Activated naive CD8-positive, alpha-beta T cell treated with anti-CD3 and anti-CD28 coated beads, Interleukin-2, amount 10 ng/mL, durations not matched to agents 7 days and 5 days (primary cell): ENCODE measurements around the gene GYS1. TPM values are rescaled to one million over a fixed set of nuclear protein-coding genes. Genes with fewer than 3 reads are reported as not detected.

Experiments used
- ATAC-seq: fragments of 150-1000 bp; cut with Tn5 transposase; one replicate; pipeline ENCODE4 v1.10.0; 2021; ENCODE audit warnings: low read depth, moderate library complexity
- POLR2A ChIA-PET: fragments of 350-600 bp; sonication (Branson Sonifier 250); formaldehyde crosslinking; loops from one replicate; lab custom pipeline; 2021; ENCODE audit warnings: antibody characterized with exemption; lab: Charles Lee
- DNase-seq: peaks from one replicate; pipeline ENCODE4 v3.0.0; 2021
- H3K27ac Mint-ChIP-seq: one replicate; pipeline ENCODE4 v1.8.0; 2022; ENCODE audit warnings: mild to moderate bottlenecking, mixed read lengths
- H3K27me3 Mint-ChIP-seq: one replicate; pipeline ENCODE4 v1.8.0; 2022; ENCODE audit warnings: mild to moderate bottlenecking, moderate library complexity, mixed read lengths
- H3K36me3 Mint-ChIP-seq: one replicate; pipeline ENCODE4 v1.8.0; 2021; ENCODE audit warnings: mild to moderate bottlenecking, mixed read lengths
- H3K4me1 Mint-ChIP-seq: one replicate; pipeline ENCODE4 v1.8.0; 2021; ENCODE audit warnings: mixed read lengths
- H3K4me3 Mint-ChIP-seq: one replicate; pipeline ENCODE4 v1.8.0; 2022; ENCODE audit warnings: mild to moderate bottlenecking, moderate library complexity, mixed read lengths
- H3K9me3 Mint-ChIP-seq: one replicate; pipeline ENCODE4 v1.8.0; 2021; ENCODE audit warnings: mixed read lengths
- total RNA-seq, 2 experiments: library from RNA; stranded (reverse); gene quantifications; one replicate each; pipeline ENCODE4 v1.2.3, GENCODE V29; 2021

The GYS1 gene
- total RNA-seq, 2 experiments from 2014 or later, result 58.0 to 63.1 TPM

- DNase-seq (no peak), ATAC-seq (no peak)
- Mint-ChIP-seq H3K36me3 (peaks cover 34% of the 10 kb centered on the region), H3K4me1 (peaks cover 53% of the 10 kb centered on the region), H3K9me3 (no peaks in the 10 kb centered on the region), H3K27me3 (no peaks in the 10 kb centered on the region), H3K27ac (peak overlapping the region; percentile 92), H3K4me3 (peak overlapping the region; percentile 87)
- POLR2A ChIA-PET, result interaction anchor here (0.7 to 1.5 kb wide), 8 partner anchors 8 to 115 kb away, joined by 3 to 9 read pairs (median 6); partner anchors contain the start of genes GYS1, NUCB1, PPP1R15A and RUVBL2
These were observed 30.3 kb downstream of the GYS1 start for GRCh38 chr19:48962849-48963165.

DNA sequence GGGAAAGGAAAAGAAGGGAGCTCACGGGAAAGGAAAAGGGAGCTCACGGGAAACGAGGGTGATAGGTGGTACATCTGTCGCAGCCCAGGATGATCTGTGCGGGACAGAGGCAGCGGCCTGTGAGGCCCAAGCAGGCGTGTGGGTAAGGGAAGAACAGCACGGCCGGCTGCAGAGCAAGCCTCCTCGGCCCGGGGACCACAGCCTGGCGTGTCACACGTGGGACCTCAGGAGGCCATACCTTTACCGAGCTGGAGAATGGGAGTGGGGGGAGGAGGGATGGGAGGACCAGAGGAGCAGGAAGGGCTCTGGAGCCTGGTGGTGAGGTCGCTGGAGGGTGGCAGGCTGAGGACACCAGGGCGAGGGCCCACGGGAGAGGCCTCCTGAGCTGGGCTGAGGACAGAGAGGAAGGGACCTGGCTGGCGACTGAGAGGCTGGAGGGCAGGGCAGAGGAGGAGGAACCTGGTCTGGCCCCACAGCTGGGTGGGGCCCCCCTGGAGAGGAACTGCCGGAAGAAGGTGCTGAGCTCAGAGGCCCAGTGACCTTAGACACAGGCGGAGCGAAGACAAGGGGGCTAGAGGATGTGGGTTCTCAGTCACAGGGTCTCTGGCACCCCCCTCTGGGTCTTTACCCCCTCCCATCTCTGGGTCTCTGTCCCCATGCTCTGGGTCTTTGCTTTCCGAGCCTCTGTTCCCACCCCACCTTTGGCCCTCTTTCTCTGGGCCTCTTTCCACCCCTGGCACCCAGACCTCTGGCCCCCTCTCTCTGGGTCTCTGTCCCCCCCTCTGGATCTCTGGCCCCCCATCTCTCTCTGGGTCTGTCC is 30.9 kb downstream of the GYS1 start:
- Mint-ChIP-seq H3K9me3 (no peaks in the 10 kb centered on the region), H3K4me3 (peak overlapping the region; percentile 87), H3K4me1 (peaks cover 57% of the 10 kb centered on the region), H3K36me3 (peaks cover 38% of the 10 kb centered on the region), H3K27ac (peak overlapping the region; percentile 92), H3K27me3 (no peaks in the 10 kb centered on the region)
- DNase-seq, result peak; percentile 71
- ATAC-seq, result peak; percentile 44
- POLR2A ChIA-PET, result interaction anchor here (0.6 to 1.5 kb wide), 10 partner anchors 9 to 343 kb away, joined by 3 to 9 read pairs (median 6); partner anchors contain the start of genes GYS1, NUCB1, PPP1R15A and RPL18

GRCh38 chr19:48961673-48962028 is 31.5 kb downstream of the GYS1 start:
- Mint-ChIP-seq H3K36me3 (peaks cover 38% of the 10 kb centered on the region), H3K9me3 (no peaks in the 10 kb centered on the region)
- POLR2A ChIA-PET, result interaction anchor here (1.1 to 2.0 kb wide), 7 partner anchors 8 to 343 kb away, joined by 3 to 15 read pairs (median 7); partner anchors contain the start of genes GYS1, NUCB1, PPP1R15A and RPL18

DNA sequence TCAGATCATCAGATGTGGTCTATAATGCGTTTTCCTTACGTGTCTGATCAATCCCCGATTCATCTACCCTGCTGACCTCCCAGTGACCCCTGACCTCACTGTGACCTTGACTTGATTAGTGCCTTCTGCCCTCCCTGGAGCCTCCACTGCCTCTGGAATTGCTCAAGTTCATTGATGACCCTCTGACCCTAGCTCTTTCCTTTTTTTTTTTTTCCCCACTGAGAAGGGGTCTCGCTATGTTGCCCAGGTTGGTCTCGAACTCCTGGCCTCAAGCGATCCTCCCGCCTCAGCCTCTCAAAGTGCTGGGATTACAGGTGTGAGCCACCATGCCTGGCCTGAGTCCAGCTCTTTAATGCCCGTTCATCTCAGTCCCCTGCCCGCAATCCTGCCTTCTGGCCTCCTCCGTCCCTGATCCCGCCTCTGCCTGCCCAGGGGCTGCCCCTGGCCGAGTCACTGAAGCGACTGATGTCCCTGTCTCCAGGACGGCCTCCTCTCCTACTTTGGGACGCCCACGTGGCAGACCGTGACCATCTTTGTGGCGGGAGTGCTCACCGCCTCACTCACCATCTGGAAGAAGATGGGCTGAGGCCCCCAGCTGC is 32.0 kb downstream of the GYS1 start:
- Mint-ChIP-seq H3K27ac (peak overlapping the region; percentile 77), H3K4me1 (peaks cover 56% of the 10 kb centered on the region), H3K4me3 (peak overlapping the region; percentile 47), H3K9me3 (no peaks in the 10 kb centered on the region), H3K36me3 (peaks cover 36% of the 10 kb centered on the region), H3K27me3 (no peaks in the 10 kb centered on the region)
- ATAC-seq (no peak), DNase-seq (no peak)
- POLR2A ChIA-PET, result interaction anchor here (1.1 to 2.6 kb wide), 6 partner anchors 10 to 342 kb away, joined by 3 to 16 read pairs (median 8); partner anchors contain the start of genes GYS1, NUCB1, PPP1R15A and RPL18

More at GRCh38 chr19:48961673-48962028, 31.5 kb downstream of the GYS1 start:
- Mint-ChIP-seq H3K4me1 (peaks cover 58% of the 10 kb centered on the region), H3K27me3 (no peaks in the 10 kb centered on the region), H3K4me3 (peak overlapping the region; percentile 87), H3K27ac (peak overlapping the region; percentile 92)
- DNase-seq (no peak), ATAC-seq (no peak)

DNA sequence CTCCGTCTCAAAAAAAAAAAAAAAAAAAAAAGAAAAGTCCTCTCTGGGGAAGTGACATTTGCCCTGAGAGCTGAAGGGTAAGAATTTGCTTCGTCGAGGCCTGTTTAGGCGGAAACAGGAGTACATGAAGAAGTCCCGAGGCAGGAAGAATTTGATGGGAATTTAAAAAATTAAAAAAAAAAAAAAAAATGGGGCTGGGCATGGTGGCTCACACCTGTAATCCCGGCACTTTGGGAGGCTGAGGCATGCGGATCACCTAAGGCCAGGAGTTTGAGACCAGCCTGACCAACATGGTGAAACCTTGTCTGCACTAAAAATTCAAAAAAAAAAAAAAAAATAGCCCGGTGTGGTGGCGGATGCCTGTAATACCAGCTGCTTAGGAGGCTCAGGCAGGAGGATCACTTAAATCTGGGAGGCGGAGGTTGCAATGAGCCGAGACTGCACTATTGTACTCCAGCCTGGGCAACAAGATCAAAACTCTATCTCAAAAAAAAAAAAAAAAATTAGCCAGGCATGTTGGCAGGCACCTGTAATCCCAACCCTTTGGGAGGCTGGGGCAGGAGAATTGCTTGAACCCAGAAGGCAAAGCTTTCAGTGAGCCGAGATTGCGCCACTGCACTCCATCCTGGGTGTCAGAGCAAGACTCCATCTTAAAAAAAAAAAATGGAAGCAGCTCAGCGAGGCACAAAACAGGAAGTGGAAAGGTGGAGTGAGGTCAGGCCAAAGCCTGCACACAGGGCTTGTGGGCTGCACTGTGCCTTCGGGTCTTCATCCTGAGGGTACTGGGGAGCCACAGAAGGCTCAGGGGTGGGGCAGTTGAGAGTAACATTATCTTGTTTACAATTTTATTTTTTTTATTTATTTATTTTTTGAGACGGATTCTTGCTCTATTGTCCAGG is 33.5 kb downstream of the GYS1 start:
- Mint-ChIP-seq H3K36me3 (peaks cover 41% of the 10 kb centered on the region), H3K27me3 (no peaks in the 10 kb centered on the region), H3K9me3 (no peaks in the 10 kb centered on the region), H3K27ac (peak overlapping the region; percentile 75), H3K4me1 (peaks cover 56% of the 10 kb centered on the region), H3K4me3 (peak overlapping the region; percentile 53)
- POLR2A ChIA-PET, result interaction anchor here (0.5 to 2.6 kb wide), 11 partner anchors 10 to 487 kb away, joined by 3 to 16 read pairs (median 5); partner anchors contain the start of genes GYS1, NUCB1, PPP1R15A and RUVBL2
- DNase-seq (no peak), ATAC-seq (peak; percentile 13)

- H3K27me3 Mint-ChIP-seq, result no peaks in the 10 kb centered on the region
- peaks cover 46% of the 10 kb centered on the region for H3K4me1 Mint-ChIP-seq
- H3K9me3 Mint-ChIP-seq, result no peaks in the 10 kb centered on the region
- H3K27ac Mint-ChIP-seq, result peak overlapping the region; percentile 73
- H3K36me3 Mint-ChIP-seq, result peaks cover 41% of the 10 kb centered on the region
- H3K4me3 Mint-ChIP-seq, result no peak overlapping the region
- DNase-seq, result no peak
- ATAC-seq, result no peak
- POLR2A ChIA-PET, result interaction anchor here (1.0 kb wide), 1 partner anchor 85 kb away, joined by 3 read pairs; no protein-coding TSS in a partner anchor
These were observed 35.1 kb downstream of the GYS1 start for GRCh38 chr19:48958006-48958405.

DNA sequence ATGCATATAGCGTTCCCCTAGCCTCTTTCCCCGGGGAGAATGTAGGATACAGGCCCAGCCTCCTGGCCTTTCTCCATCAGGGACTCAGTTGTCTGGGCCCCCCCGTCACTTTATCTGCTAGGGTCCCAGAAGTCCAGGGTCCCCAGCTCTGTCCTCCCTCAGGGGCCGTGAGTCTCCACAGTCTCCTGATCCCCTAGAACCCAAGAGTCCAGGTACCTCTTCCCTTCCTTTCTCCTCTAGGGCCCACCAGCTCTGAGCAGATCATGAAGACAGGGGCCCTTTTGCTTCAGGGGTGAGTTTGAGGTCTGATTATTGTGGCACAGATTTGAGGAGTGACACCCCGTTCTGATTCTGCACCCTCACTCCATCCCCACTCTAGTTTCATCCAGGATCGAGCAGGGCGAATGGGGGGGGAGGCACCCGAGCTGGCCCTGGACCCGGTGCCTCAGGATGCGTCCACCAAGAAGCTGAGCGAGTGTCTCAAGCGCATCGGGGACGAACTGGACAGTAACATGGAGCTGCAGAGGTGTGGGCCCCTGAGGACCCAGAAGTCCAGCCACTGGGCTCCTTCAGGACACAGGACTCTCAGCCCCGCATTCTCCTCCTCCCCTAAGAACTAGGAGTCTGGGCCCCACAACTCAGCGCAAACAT is 37.7 kb downstream of the GYS1 start:
- DNase-seq (no peak), ATAC-seq (no peak)
- Mint-ChIP-seq H3K4me3 (peak overlapping the region; percentile 96), H3K4me1 (peaks cover 28% of the 10 kb centered on the region), H3K36me3 (peaks cover 34% of the 10 kb centered on the region), H3K9me3 (no peaks in the 10 kb centered on the region), H3K27ac (peak overlapping the region; percentile 94), H3K27me3 (no peaks in the 10 kb centered on the region)
- POLR2A ChIA-PET, result interaction anchor here (0.9 to 1.9 kb wide), 6 partner anchors 9 to 84 kb away, joined by 3 to 9 read pairs (median 4); partner anchors contain the start of gene NUCB1

DNA sequence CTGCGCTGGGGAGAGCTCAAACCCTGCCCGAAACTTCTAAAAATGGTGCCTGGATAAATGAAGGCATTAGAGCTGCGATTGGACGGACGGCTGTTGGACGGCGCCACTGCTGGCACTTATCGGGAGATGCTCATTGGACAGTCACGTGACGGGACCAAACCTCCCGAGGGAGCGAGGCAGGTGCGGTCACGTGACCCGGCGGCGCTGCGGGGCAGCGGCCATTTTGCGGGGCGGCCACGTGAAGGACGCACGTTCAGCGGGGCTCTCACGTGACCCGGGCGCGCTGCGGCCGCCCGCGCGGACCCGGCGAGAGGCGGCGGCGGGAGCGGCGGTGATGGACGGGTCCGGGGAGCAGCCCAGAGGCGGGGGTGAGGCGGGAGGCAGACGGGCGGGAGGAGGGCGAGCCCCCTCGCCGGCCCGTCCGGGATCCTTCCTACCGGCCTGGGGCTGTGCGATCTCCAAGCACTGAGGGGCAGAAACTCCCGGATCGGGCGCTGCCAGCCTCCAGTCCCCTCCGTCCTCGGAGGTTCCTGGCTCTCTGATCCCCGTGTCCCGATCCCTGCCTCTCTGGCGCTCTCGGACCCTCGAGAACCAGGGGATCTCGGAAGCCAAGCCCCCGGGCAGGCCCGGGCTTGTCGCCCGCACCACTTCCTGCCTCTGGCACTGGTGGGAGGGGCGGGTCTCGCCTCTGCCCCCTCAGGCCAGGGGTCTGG is 38.4 kb downstream of the GYS1 start, which contains the start of gene BAX:
TSS of gene BAX (plus strand) at position 281 of the 713 bp plus-strand sequence. CDS start at position 335, 54 bp downstream.
- Mint-ChIP-seq H3K4me1 (peaks cover 28% of the 10 kb centered on the region), H3K4me3 (peak within 1 kb of the TSS; percentile 96), H3K9me3 (no peaks in the 10 kb centered on the region), H3K36me3 (peaks cover 34% of the 10 kb centered on the region), H3K27me3 (peaks cover 1% of the 10 kb centered on the region), H3K27ac (peak within 1 kb of the TSS; percentile 94)
- peak; percentile 85 for ATAC-seq
- POLR2A ChIA-PET, result interaction anchor here (0.6 to 2.1 kb wide), 14 partner anchors 8 to 412 kb away, joined by 3 to 12 read pairs (median 5); partner anchors contain the start of genes DHDH, NUCB1, PPP1R15A and RUVBL2
- peak; percentile 94 for DNase-seq

DNA sequence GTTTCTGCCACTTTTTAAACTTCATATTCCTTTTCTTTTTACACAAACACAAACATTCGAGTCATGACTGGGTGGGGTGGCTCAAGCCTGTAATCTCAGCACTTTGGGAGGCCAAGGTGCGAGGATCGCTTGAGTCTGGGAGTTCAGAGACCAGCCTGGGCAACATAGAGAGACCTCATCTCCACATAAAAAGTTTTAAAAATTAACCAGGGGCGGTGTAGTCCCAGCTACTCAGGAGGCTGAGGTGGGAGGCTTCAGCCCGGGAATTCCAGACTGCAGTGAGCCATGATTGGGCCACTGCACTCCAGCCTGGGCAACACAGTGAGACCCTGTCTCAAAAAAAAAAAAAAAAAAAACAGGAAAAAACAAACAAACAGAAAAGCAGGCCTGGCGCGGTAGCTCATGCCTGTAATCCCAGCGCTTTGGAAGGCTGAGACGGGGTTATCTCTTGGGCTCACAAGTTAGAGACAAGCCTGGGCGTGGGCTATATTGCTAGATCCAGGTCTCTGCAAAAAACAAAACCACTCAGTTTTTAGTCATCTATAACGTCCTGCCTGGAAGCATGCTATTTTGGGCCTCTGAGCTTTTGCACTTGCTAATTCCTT is 39.0 kb downstream of the GYS1 start:
- Mint-ChIP-seq H3K27ac (peak overlapping the region; percentile 86), H3K27me3 (peaks cover 3% of the 10 kb centered on the region), H3K4me3 (peak overlapping the region; percentile 85), H3K4me1 (peaks cover 27% of the 10 kb centered on the region), H3K9me3 (no peaks in the 10 kb centered on the region), H3K36me3 (peaks cover 31% of the 10 kb centered on the region)
- ATAC-seq, result no peak
- POLR2A ChIA-PET, result interaction anchor here (0.6 to 2.1 kb wide), 12 partner anchors 8 to 413 kb away, joined by 3 to 12 read pairs (median 6); partner anchors contain the start of genes DHDH, NUCB1, PPP1R15A and RUVBL2
- no peak for DNase-seq

DNA sequence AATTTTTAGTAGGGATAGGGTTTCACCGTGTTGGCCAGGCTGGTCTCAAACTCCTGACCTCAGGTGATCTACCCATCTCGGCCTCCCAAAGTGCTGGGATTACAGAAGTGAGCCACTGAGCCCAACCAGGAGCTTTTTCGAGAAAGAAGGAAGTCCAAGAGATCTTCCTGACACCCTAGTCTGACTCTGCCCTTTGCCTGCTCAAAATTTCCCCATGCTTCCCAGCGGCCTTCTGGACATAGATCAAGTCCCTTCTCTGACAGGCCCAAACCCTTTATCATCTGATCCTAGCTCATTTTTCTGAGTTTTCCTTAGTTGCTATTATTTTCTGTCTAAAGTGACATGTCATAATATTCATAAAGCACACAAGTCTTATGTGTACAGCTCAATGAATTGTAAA is 40.0 kb downstream of the GYS1 start:
- H3K27ac Mint-ChIP-seq, result no peak overlapping the region
- POLR2A ChIA-PET, result interaction anchor here (1.0 to 2.1 kb wide), 6 partner anchors 9 to 81 kb away, joined by 3 to 12 read pairs (median 7); partner anchors contain the start of genes PPP1R15A and RUVBL2

More for the DNA sequence above, 40.0 kb downstream of the GYS1 start:
- no peak overlapping the region for H3K4me3 Mint-ChIP-seq
- peaks cover 22% of the 10 kb centered on the region for H3K4me1 Mint-ChIP-seq
- peaks cover 24% of the 10 kb centered on the region for H3K36me3 Mint-ChIP-seq
- DNase-seq (no peak), ATAC-seq (no peak)
- peaks cover 3% of the 10 kb centered on the region for H3K27me3 Mint-ChIP-seq
- H3K9me3 Mint-ChIP-seq, result peaks cover 6% of the 10 kb centered on the region
